SH-SY5Y (cell line): ENCODE results near the gene MITD1.

Experiments
- GATA2 ChIP-seq: IDR thresholded peaks from 2 replicates; pipeline ENCODE4 v1.6.1; 2011; ENCODE audit warnings: mild to moderate bottlenecking, low read depth, low read length
- GATA3 ChIP-seq: IDR thresholded peaks from 2 replicates; pipeline ENCODE4 v1.6.1; 2011; ENCODE audit warnings: low read depth, mild to moderate bottlenecking, low read length, moderate library complexity

- TF ChIP-seq GATA2: no peak
- TF ChIP-seq GATA3: no peak
Measured at GRCh38 chr2:99169534-99169933, 11.3 kb downstream of the MITD1 start.
